Measurements from ENCODE around the gene ELOA2. TPM values are rescaled to one million over a fixed set of nuclear protein-coding genes. Genes with fewer than 3 reads are reported as not detected.
"Not testable (repeated sequence)": the region's sequence is repeated elsewhere in the genome, so short reads cannot be mapped to it uniquely, and the experiment has no call there.

The ELOA2 gene
- total and polyA plus RNA-seq, 4 donors: not detected

DNA sequence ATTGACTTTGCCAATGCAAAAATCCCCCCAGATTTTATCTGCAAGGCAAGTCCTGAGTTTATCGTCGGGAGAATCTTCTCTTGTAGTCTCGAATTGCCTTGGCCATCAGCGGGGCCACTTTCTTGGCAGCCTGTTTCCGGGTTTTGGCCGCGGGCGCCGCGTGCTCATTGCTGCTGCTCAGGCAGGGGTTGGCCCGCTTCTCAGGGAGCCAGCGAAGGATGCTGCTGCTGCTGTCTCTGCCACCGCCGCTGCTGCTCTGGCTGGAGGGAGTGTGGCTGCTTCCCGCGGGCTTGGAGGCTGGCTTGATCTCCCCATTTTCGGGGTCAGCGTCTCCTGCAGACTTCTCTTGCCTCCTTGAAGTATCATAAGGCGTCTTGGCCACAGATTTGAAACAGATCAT is 2.5 kb downstream of the ELOA2 start:
- Histone ChIP-seq H3K27ac (ENCODE audit: low read depth in 1 of 2, low read length in 2 of 2) (no peak overlapping the region), H3K4me3 (ENCODE audit: low read depth in 1 of 3, low read length in 3 of 3) (no peak overlapping the region), H3K36me3 (ENCODE audit: control insufficient read depth in 4 of 4, insufficient read depth in 3 of 4, low read depth in 1 of 4, low read length in 3 of 4) (no peaks in the 10 kb centered on the region), H3K27me3 (ENCODE audit: control insufficient read depth in 4 of 4, insufficient read depth in 4 of 4, low read length in 3 of 4) (no peaks in the 10 kb centered on the region), H3K9me3 (ENCODE audit: control insufficient read depth in 4 of 4, low read length in 3 of 4) (no peaks in the 10 kb centered on the region), H3K4me1 (ENCODE audit: control insufficient read depth in 4 of 4, insufficient read depth in 4 of 4, low read length in 3 of 4) (no peaks in the 10 kb centered on the region), H3K9ac (ENCODE audit: low read depth in 1 of 2, low read length in 2 of 2) (no peak overlapping the region)
- TF ChIP-seq YY1 (IDR thresholded peaks at IDR 0.05): no peak
- TF ChIP-seq EGR1 (IDR thresholded peaks at IDR 0.05; ENCODE audit: low read depth in 2 of 2): no peak
- TF ChIP-seq FOXA1 (IDR thresholded peaks at IDR 0.05): no peak
- TF ChIP-seq RAD21 (IDR thresholded peaks at IDR 0.05): no peak
- TF ChIP-seq, protein P1, sequence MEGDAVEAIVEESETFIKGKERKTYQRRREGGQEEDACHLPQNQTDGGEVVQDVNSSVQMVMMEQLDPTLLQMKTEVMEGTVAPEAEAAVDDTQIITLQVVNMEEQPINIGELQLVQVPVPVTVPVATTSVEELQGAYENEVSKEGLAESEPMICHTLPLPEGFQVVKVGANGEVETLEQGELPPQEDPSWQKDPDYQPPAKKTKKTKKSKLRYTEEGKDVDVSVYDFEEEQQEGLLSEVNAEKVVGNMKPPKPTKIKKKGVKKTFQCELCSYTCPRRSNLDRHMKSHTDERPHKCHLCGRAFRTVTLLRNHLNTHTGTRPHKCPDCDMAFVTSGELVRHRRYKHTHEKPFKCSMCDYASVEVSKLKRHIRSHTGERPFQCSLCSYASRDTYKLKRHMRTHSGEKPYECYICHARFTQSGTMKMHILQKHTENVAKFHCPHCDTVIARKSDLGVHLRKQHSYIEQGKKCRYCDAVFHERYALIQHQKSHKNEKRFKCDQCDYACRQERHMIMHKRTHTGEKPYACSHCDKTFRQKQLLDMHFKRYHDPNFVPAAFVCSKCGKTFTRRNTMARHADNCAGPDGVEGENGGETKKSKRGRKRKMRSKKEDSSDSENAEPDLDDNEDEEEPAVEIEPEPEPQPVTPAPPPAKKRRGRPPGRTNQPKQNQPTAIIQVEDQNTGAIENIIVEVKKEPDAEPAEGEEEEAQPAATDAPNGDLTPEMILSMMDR (IDR thresholded peaks at IDR 0.05; ENCODE audit: low read depth, low read length, missing input control): no peak
- TF ChIP-seq HNF4A (conservative IDR thresholded peaks at IDR 0.05): no peak
- no peak for TF ChIP-seq MAX (IDR thresholded peaks at IDR 0.05)
- no peak for TF ChIP-seq SP1 (IDR thresholded peaks at IDR 0.05)
- TF ChIP-seq, protein P2, sequence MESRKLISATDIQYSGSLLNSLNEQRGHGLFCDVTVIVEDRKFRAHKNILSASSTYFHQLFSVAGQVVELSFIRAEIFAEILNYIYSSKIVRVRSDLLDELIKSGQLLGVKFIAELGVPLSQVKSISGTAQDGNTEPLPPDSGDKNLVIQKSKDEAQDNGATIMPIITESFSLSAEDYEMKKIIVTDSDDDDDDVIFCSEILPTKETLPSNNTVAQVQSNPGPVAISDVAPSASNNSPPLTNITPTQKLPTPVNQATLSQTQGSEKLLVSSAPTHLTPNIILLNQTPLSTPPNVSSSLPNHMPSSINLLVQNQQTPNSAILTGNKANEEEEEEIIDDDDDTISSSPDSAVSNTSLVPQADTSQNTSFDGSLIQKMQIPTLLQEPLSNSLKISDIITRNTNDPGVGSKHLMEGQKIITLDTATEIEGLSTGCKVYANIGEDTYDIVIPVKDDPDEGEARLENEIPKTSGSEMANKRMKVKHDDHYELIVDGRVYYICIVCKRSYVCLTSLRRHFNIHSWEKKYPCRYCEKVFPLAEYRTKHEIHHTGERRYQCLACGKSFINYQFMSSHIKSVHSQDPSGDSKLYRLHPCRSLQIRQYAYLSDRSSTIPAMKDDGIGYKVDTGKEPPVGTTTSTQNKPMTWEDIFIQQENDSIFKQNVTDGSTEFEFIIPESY (IDR thresholded peaks at IDR 0.05): no peak
- TF ChIP-seq FOXA2 (IDR thresholded peaks at IDR 0.05): no peak
- TF ChIP-seq, protein P3, sequence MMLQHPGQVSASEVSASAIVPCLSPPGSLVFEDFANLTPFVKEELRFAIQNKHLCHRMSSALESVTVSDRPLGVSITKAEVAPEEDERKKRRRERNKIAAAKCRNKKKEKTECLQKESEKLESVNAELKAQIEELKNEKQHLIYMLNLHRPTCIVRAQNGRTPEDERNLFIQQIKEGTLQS (IDR thresholded peaks at IDR 0.05): no peak
- no peak for TF ChIP-seq TAF1 (conservative IDR thresholded peaks at IDR 0.05)
- TF ChIP-seq, protein P4, sequence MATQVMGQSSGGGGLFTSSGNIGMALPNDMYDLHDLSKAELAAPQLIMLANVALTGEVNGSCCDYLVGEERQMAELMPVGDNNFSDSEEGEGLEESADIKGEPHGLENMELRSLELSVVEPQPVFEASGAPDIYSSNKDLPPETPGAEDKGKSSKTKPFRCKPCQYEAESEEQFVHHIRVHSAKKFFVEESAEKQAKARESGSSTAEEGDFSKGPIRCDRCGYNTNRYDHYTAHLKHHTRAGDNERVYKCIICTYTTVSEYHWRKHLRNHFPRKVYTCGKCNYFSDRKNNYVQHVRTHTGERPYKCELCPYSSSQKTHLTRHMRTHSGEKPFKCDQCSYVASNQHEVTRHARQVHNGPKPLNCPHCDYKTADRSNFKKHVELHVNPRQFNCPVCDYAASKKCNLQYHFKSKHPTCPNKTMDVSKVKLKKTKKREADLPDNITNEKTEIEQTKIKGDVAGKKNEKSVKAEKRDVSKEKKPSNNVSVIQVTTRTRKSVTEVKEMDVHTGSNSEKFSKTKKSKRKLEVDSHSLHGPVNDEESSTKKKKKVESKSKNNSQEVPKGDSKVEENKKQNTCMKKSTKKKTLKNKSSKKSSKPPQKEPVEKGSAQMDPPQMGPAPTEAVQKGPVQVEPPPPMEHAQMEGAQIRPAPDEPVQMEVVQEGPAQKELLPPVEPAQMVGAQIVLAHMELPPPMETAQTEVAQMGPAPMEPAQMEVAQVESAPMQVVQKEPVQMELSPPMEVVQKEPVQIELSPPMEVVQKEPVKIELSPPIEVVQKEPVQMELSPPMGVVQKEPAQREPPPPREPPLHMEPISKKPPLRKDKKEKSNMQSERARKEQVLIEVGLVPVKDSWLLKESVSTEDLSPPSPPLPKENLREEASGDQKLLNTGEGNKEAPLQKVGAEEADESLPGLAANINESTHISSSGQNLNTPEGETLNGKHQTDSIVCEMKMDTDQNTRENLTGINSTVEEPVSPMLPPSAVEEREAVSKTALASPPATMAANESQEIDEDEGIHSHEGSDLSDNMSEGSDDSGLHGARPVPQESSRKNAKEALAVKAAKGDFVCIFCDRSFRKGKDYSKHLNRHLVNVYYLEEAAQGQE (IDR thresholded peaks at IDR 0.05): no peak
- TF ChIP-seq HNF4G (IDR thresholded peaks at IDR 0.05): no peak
- WGBS: 93% methylated on average over 19 of the region's 19 CpGs
- DNase-seq (ENCODE audit: low spot score): no peak

DNA sequence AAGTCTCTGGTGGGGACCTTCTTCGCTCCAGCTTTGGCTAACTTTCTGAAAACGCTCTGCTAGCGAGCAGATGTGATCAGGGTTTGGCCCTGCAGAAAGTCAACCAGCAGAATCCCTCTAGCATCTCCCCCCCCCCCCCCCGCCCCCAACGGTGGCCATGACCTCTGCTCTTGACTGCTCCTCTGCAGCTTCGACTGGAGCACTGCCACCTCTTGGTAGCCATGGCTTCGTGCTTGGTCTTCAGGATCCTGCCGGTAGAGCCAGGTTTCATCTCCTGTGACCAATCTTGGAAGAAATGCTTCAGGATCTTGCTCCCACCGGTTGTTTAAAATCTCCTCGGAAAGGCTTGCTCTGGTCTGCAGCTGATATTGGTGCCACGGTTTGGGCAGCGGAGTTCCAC is 4.5 kb downstream of the ELOA2 start:
- H3K9ac ChIP-seq (ENCODE audit: low read depth in 1 of 2, low read length in 2 of 2); H3K4me1 ChIP-seq (ENCODE audit: control insufficient read depth in 4 of 4, insufficient read depth in 4 of 4, low read length in 3 of 4); DNase-seq (ENCODE audit: low spot score); H3K36me3 ChIP-seq (ENCODE audit: control insufficient read depth in 4 of 4, insufficient read depth in 3 of 4, low read depth in 1 of 4, low read length in 3 of 4); H3K9me3 ChIP-seq (ENCODE audit: control insufficient read depth in 4 of 4, low read length in 3 of 4); H3K4me3 ChIP-seq (ENCODE audit: low read depth in 1 of 3, low read length in 3 of 3); H3K27ac ChIP-seq (ENCODE audit: low read depth in 1 of 2, low read length in 2 of 2); H3K27me3 ChIP-seq (ENCODE audit: control insufficient read depth in 4 of 4, insufficient read depth in 4 of 4, low read length in 3 of 4): not testable (repeated sequence)
- WGBS: 96% methylated on average over 4 of the region's 12 CpGs

DNA sequence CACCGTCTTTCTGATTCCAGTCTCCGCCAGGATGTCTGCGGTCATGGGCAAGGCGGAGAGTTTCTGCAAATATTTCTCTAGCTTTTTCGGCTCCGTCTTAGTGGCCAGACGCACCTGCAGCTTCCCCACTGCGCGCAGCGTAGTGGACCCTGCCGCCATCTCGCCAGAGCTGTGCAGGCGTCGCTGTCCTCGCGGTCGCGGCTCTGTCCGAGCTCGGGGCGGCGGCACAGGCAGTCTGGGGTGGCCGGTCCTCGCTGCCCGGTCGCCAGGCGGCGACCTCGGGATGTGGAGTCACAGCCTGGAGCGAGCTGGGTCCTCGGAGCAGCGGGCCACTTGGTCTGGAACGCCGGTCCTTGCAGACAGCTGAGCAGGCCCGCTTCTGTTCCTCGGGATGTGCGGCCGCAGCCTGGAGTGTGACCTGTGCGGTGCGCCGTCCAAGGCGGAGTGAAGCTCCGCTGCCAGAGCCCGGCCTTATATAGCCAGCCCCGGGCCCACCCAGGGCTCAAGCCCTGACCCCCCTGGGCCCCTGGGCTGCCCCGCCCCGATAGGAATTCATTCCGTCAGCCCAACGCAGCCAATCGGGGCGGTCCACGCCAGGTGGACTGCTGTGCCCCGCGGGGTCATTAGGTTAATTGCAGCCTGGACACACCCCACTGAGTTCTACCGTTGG is 5.6 kb downstream of the ELOA2 start:
- no CpG with 5 or more reads among the region's 55 CpGs for WGBS
- H3K4me1 ChIP-seq (ENCODE audit: control insufficient read depth in 4 of 4, insufficient read depth in 4 of 4, low read length in 3 of 4); DNase-seq (ENCODE audit: low spot score); H3K27ac ChIP-seq (ENCODE audit: low read depth in 1 of 2, low read length in 2 of 2); H3K36me3 ChIP-seq (ENCODE audit: control insufficient read depth in 4 of 4, insufficient read depth in 3 of 4, low read depth in 1 of 4, low read length in 3 of 4); H3K4me3 ChIP-seq (ENCODE audit: low read depth in 1 of 3, low read length in 3 of 3); H3K27me3 ChIP-seq (ENCODE audit: control insufficient read depth in 4 of 4, insufficient read depth in 4 of 4, low read length in 3 of 4); H3K9me3 ChIP-seq (ENCODE audit: control insufficient read depth in 4 of 4, low read length in 3 of 4); H3K9ac ChIP-seq (ENCODE audit: low read depth in 1 of 2, low read length in 2 of 2): not testable (repeated sequence)

DNA sequence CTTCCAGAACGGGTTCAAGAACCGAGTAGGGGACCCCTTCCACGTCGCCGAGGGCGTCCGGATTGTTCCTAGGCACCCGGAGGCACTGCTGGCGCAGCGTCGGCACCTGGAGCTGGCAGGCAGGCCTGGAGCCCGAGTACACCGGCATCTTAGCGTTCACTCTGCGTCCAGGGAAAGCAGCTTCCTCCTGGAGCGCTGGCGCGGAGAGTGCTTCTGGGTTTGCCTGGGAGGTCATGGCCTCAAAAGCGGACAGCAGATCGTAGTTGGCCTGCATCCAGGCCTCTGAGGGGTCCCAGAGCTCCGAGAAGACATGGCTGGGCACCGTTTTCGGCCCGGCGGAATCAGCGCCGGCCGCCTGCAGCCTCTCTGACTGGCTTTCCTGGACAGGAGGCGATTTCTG is 6.7 kb downstream of the ELOA2 start:
- H3K4me3 ChIP-seq (ENCODE audit: low read depth in 1 of 3, low read length in 3 of 3); H3K4me1 ChIP-seq (ENCODE audit: control insufficient read depth in 4 of 4, insufficient read depth in 4 of 4, low read length in 3 of 4); DNase-seq (ENCODE audit: low spot score); H3K36me3 ChIP-seq (ENCODE audit: control insufficient read depth in 4 of 4, insufficient read depth in 3 of 4, low read depth in 1 of 4, low read length in 3 of 4); H3K27me3 ChIP-seq (ENCODE audit: control insufficient read depth in 4 of 4, insufficient read depth in 4 of 4, low read length in 3 of 4); H3K27ac ChIP-seq (ENCODE audit: low read depth in 1 of 2, low read length in 2 of 2); H3K9ac ChIP-seq (ENCODE audit: low read depth in 1 of 2, low read length in 2 of 2); H3K9me3 ChIP-seq (ENCODE audit: control insufficient read depth in 4 of 4, low read length in 3 of 4): not testable (repeated sequence)
- WGBS: 95% methylated on average over 9 of the region's 29 CpGs

All from liver (tissue), 9 donors.